GM21423 (cell line): Measurements from ENCODE around the gene BCAT1.
A peak's percentile ranks its signal among the peaks of the same experiment; 100 is the strongest.
"Not testable (repeated sequence)": the region's sequence is repeated elsewhere in the genome, so short reads cannot be mapped to it uniquely, and the experiment has no call there.

ENCODE experiments used
- ATAC-seq: cut with Tn5 transposase; IDR thresholded peaks from one replicate; pipeline ENCODE4 v1.9.1; 2021; ENCODE audit warnings: mild to moderate bottlenecking, moderate library complexity; ENCODE audit not compliant: unreplicated experiment

The BCAT1 gene

DNA sequence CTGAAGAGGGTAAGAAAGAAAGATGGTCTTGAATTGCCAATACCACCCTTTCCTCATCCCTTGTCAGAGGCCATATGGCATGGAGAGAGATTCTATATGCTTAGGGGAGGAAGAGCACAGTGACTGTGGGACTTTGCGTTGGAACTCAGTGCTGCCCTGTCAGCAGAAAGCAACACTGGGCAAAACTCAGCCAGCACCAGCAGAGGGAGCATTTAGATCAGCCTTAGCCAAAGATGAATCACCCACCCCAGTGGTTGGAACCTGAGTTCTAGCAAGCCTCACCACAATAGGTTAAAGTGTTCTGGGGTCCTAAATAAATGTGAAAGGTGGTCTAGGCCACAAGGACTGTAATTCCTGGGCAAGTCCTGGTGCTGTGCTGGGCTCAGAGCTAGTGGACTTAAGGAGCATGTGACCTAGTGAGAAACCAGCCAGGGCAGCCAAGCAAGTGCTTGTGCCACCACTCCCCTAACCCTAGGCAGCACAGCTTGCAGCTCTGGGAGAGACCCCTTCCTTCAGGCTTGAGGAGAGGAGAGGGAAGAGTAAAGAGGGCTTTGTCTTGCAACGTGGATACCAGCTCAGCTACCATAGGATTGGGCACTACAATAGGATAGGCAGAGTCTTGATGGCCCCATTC lies 11.4 kb upstream of the BCAT1 start:
- peak; percentile 85 for ATAC-seq

GRCh38 chr12:24956351-24956750 lies 7.5 kb upstream of the BCAT1 start:
- not testable (repeated sequence) for ATAC-seq

GRCh38 chr12:24955853-24956252 lies 7.0 kb upstream of the BCAT1 start:
- ATAC-seq = no peak

DNA sequence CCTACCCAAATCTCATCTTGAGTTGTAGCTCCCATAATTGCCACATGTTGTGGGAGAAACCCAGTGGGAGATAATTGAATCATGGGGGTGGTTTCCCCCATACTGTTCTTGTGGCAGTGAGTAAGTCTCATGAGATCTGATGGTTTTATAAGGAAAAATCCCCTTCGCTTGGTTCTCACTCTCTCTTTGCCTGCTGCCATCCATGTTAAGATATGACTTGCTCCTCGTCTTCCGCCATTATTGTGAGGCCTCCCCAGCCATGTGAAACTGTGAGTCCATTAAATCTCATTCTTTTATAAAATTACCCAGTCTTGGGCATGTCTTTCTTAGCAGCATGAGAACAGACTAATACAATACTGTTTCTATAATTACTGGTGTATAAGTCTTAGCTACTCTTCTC lies 6.5 kb upstream of the BCAT1 start:
- ATAC-seq = no peak

DNA sequence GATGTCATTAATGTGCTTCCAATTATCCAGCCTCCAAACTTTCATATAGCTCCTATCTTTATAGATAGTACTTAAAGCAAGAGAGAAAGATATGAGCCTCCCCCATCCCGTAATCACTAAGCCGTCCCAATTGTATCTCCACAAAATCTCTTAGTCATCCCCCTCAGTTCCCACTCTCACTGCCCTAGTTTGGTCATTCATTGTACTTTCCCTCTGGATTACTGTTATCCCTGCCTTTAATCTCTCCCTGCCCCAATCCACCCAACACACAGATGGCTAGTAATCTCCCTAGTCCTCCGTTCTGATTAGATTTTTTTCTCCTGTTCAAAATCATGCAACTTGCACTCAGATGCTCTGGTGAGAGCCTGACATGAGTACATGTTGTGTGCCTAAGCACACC lies 5.4 kb upstream of the BCAT1 start:
- no peak for ATAC-seq

DNA sequence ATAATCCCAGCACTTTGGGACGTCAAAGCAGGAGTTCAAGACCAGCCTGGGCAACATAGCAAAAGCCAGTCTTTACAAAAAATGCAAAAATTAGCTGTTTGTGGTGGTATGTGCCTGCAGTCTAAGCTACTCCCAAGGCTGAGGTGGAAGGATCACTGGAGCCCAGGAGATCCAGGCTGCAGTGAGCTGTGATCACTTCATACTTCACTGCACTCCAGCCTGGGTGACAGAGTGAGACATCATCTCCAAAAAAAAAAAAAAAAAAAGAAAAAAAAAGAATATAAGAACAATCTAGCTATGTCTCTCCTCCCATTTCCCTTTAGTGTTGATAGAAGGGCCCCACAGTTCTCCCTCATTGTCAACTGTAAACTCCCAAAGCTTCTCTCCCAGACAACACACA lies 3.5 kb upstream of the BCAT1 start:
- ATAC-seq = no peak

DNA sequence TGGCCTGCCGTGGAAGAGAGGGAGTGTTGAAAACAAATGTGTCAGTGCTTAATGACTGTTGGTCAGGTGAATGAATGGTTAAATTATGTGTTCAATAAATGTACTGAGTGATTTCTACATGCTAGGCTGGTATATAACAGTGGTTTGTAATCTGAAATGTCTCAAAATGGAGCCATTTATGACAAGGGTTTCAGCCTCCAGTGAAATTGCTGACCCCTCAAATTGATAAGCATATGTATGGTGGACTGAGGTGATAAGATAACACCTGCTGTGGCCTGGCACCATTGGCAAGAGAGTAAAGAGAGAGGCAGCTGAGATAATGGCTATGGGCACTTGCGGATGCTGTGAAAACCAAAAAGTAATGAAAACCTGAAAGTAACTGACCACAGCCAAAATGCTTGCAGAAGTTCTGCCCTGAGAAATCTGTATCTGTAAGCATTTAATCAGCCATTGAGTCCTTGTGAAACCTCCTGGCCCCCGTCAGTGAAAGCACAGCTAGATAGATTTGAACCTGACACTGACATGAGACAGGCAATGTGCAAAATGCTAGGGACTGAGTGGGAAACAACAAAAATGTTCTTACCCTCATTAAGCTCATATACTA lies 1.4 kb upstream of the BCAT1 start:
- ATAC-seq = peak; percentile 38

DNA sequence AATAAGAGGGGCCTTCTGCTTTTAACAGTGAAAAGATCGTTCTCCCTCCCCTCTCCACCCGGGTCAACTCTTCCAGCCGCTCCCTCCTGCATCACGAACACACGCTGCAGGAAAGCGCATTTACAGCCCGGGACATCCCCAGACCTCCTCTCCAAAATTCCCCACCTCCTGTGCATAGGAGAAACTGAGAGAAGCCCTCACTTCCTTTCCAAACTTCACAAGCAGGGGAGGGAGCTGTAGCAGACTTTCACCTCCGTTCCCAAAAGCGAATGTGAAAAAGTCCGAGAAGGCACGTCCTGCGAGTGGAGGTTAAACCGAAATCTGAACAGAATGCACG lies 513 bp downstream of the BCAT1 start:
- ATAC-seq = peak; percentile 23

GRCh38 chr12:24947541-24948419 lies 1.1 kb downstream of the BCAT1 start:
- ATAC-seq = no peak

DNA sequence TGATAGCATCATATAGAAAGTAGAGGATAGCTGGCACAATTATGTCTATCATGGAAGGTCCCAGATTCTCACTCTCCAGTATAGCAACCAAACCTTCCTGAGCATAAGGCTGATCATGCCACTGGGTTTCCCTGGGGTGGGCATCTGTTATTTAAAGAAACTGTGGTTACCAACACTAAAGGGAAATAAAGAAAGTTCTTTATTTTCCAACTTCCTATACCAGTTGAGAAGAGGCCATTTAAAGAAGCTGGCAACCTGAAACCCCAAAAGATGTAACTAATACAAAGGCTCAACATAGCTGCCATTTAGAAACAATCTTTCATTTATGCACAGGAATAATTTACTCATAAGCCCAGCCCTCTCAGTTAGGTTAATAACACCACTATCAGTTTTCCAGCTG lies 3.1 kb downstream of the BCAT1 start:
- ATAC-seq = no peak

- ATAC-seq = no peak
Measured at GRCh38 chr12:24945039-24945438, 3.9 kb downstream of the BCAT1 start.

DNA sequence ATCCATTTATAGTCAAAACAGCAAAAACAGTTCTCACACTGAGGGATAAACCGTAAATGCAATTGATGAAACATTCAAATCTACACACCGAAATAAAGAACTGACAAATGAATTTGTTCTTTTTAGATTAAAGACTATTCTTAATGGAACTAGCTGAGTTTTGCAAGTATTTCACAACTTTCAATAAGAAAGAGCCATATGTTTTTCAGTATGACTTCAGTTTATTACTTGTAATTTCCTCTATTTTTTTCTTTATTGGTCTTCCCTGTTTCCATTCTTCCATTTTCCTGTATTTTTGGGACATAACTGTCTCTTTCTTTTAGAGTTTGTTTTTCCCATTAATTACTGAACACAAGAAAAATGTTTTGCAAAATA lies 4.3 kb downstream of the BCAT1 start:
- ATAC-seq = no peak

DNA sequence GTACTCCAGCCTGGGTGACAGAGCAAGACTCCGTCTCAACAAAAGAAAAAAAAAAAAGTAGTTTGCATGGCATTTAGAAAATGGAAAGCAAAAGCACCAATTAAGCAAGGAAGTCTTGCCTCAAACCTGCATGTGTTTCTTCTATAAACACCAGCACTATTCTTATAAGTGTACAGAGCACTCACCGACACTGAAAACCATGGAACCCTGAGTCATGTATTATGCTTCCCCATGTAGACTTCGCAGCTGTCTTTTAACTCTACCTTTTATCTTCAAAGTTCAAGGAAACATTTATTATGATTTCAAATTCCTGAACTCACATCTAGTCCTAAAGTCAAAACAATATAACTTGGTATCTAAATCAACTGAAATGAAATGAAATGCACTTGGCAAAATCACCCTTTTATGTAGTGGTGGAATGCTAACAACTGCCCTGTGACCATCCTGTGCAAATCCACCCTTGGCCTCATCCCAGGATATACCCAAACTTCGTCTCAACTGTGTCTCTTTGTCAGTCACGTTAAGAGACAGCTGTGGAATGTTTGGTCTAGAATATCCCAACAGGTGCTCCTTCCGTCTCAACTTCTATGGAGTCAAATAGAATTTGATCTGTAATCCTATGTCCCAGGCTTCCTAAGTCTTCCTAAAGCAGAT lies 4.8 kb downstream of the BCAT1 start:
- ATAC-seq = no peak

- ATAC-seq = no peak
Measured at GRCh38 chr12:24940157-24940556, 8.7 kb downstream of the BCAT1 start.

DNA sequence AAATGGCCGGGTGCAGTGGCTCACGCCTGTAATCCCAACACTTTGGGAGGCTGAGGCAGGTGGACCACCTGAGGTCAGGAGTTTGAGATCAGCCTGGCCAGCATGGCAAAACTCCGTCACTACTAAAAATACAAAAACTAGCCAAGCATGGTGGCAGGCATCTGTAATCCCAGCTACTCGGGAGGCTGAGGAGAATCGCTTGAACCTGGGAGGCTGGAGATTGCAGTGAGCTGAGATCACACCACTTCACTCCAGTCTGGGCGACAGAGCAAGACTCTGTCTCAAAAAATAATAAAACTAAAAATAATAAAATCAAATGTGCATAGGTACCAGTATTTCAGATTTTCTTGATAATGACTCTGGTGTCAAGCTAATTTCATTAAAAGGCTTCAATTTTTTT lies 9.3 kb downstream of the BCAT1 start:
- not testable (repeated sequence) for ATAC-seq

GRCh38 chr12:24938341-24938740 lies 10.6 kb downstream of the BCAT1 start:
- no peak for ATAC-seq

DNA sequence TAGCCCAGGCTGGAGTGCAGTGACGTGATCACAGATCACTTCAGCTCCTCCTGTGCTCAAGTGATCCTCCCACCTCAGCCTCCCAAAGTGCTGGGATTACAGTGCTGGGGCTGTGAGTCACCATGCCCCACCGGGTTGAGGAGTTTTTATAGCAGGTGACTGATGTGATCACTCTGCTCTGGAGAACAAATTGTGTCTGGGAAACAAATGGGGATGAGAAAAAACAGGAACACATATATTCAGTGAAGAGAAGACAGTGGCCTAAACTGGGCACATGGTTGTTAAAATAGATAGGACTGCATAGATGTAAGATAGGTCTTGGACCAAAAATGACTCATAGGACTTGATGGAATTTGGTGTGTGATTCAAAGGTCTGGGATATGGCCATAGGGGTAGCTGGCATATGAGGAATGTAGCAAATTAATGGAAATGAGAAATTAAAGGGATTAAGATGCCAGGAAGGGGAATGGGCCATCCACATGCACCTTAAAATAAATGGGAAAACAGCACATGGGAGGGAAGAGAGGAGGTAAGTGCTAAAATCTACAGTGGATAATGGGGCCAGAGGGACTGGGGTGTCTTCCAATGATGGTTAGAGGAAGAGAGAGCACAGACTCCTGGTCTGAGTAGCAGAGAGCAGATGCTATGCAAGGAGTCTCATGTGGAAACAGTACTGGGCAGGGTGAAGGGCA lies 11.2 kb downstream of the BCAT1 start:
- no peak for ATAC-seq

- ATAC-seq = no peak
Measured at GRCh38 chr12:24933694-24934407, 15.1 kb downstream of the BCAT1 start.

- ATAC-seq = peak; percentile 89
Measured at GRCh38 chr12:24931666-24932405, 17.1 kb downstream of the BCAT1 start.

GRCh38 chr12:24929953-24930352 lies 18.9 kb downstream of the BCAT1 start:
- no peak for ATAC-seq
